Heart right ventricle (tissue), 16 donors: ENCODE measurements around the gene CDH15. TPM values are rescaled to one million over a fixed set of nuclear protein-coding genes. Genes with fewer than 3 reads are reported as not detected.

Experiments used
- ATAC-seq, 8 donors: fragments of 200-7000 bp; cut with Tn5 transposase; one replicate each; pipeline ENCODE4 v1.9.1; 2020; ENCODE audit warnings: mild to moderate bottlenecking in 8 of 8, moderate library complexity in 8 of 8, moderate number of reproducible peaks in 1 of 8
- DNase-seq, 2 donors: peaks; one replicate each; pipeline ENCODE4 v3.0.0-alpha.2; 2020
- H3K27ac ChIP-seq, 10 donors: fragments of 200-600 bp; sonication (generic) in 2 of 10; one replicate each; pipeline versions ENCODE4 v1.5.0 to v1.8.0; 2020 to 2022; ENCODE audit warnings: mild to moderate bottlenecking in 3 of 10
- H3K27me3 ChIP-seq, 7 donors: fragments of 200-600 bp; one replicate each; pipeline ENCODE4 v1.8.0; 2021 to 2022; ENCODE audit warnings: mild to moderate bottlenecking in 2 of 7
- H3K36me3 ChIP-seq, 9 donors: fragments of 200-600 bp; sonication (generic) in 1 of 9; one replicate each; pipeline versions ENCODE4 v1.5.0 to v1.8.0; 2020 to 2022; ENCODE audit warnings: mild to moderate bottlenecking in 2 of 9
- H3K4me1 ChIP-seq, 9 donors: fragments of 200-600 bp; sonication (generic) in 1 of 9; one replicate each; pipeline versions ENCODE4 v1.5.0 to v1.8.0; 2020 to 2022; ENCODE audit warnings: mild to moderate bottlenecking in 4 of 9
- H3K4me3 ChIP-seq, 10 donors: fragments of 200-600 bp; sonication (generic) in 2 of 10; one replicate each; pipeline versions ENCODE4 v1.5.0 to v1.8.0; 2020 to 2022; ENCODE audit warnings: mild to moderate bottlenecking in 7 of 10, moderate library complexity in 2 of 10
- H3K9me3 ChIP-seq, 11 donors: fragments of 200-600 bp in 10 of 11; sonication (generic) in 2 of 11; one replicate each; pipeline versions ENCODE4 v1.5.0 to v1.8.0; 2013 to 2022; ENCODE audit warnings: mild to moderate bottlenecking in 2 of 11, control low read depth in 1 of 11, moderate library complexity in 1 of 11
- CTCF ChIP-seq, 9 donors: fragments of 200-600 bp; sonication (generic) in 2 of 9; IDR thresholded peaks; one replicate each; pipeline versions ENCODE4 v1.5.0 to v1.8.0; 2021 to 2022; ENCODE audit warnings: antibody characterized with exemption in 9 of 9, mild to moderate bottlenecking in 5 of 9, moderate library complexity in 1 of 9
- WGBS, 2 donors: extraction: QIAGEN DNeasy Blood & Tissue Kit; methylation state at CpG; one replicate each; pipeline ENCODE4 v1.1.7; 2013; ENCODE audit warnings: inconsistent platforms in 1 of 2; 5-methylcytosine and 5-hydroxymethylcytosine counted together
- intact Hi-C, 10 donors: fragments of 100-400 bp; cut with DNase I; formaldehyde crosslinking; loops; one replicate each; pipeline versions ENCODE4 v1.11.1 to v1.14.2; 2022
- polyA plus RNA-seq, 2 donors: library from polyadenylated mRNA; stranded (reverse); fragments of 200-250 nt; gene quantifications; one replicate each; pipeline ENCODE4 v1.2.3, GENCODE V29; 2013
- total RNA-seq, 10 donors: library from RNA; stranded (reverse); fragmentation: NEBNext Ultra II Directional in 3 of 10; extraction: Animal tissue kit (Norgen Biotek cat#: 25700) in 3 of 10; gene quantifications; one replicate each; pipeline versions ENCODE4 v1.2.1 to v1.2.4, GENCODE V29; 2021 to 2023
- donor health status: Arrhythmogenic right ventricular cardiomyopathy.
- donor health status: ischemic (EF 13 %, LVEDD 7.1; RV severe dilation, severe dysfunction).
- donor health status: healthy with polysubstance abuse.
- donor health status: DM: no; HTN: yes; CAD: no.
- donor health status: DM: no; HTN: no; CAD: no.
- donor health status: ischemic (EF 25% LVEDD 6.9; RV normal size, moderate dysfunction).
- donor health status: ischemic (EF 25% LVEDD 5.7; RV mildly dilated, moderate dysfunction).
- donor health status: healthy.
- donor health status: DM: yes; HTN: yes; CAD: no.
- donor health status: Ischemic cardiomyopathy.
- donor health status: ischemic (EF 35%, LVEDD 5.7; RV mildly dilated, moderate dysfunction).
- donor health status: nonischemic (EF 11% LVEDD 7.7; RV severe dilation, severe dysfunction).
- donor health status: DM: yes; HTN: yes; CAD: no.
- donor health status: PGD.
- donor health status: ischemic (EF 29% LVEDD 5.4; RV normal size, mild dysfunction).
- donor health status: nonischemic (EF 23%, LVEDD 6.1; RV moderate dilation, normal function).

Gene CDH15
- total and polyA plus RNA-seq, 12 donors = 0.08 to 0.45 (median 0.16) TPM; not detected in 9

DNA sequence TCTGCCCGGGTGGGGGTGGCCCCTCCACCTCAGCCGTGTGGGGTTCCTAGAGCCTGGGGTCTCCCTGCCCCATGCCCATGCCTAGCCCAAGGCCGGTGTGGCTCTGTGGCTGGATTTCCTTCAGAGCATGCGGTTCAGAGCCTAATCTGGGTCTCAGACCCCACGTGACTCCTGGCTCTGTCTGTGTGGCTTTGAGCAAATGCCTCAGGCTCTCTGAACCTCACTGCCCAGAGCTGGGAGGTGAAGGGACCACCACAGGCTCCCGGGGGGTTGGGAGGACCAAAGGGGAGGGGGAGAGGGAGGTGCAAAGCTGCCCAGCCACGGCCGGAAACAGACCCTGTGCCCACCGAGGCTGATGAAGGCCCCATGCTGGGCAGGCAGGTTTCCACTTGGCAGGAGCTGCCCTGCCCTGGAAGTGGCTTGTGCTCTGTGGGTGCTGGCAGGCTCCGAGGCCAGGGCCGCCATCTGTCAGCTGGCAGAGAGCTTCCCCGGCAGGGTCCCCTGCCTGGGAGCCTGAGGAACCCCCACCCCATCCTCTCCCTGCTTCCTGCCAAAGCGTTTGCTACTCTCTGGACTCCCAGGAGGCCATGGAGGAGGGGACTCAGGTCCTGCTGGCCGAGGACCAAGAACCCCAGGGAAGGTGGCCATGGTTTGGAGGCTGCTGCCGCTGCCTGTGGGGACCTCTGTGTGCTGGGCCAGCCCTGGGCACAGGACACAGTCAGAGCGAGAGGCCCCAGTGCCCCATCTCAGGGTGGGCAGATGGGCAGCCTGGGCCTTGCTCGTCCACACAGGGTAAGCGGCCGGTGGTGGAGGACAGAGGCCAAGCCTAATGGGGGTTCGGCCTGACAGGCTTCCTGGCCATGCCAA lies 4.0 kb downstream of the CDH15 start:
- Histone ChIP-seq H3K27ac (no peak overlapping the region), H3K4me3 (no peak overlapping the region), H3K36me3 (no peaks in the 10 kb centered on the region), H3K27me3 (peaks cover 7 to 68% (median 52%) of the 10 kb centered on the region in 7 donors), H3K9me3 (no peaks in the 10 kb centered on the region), H3K4me1 (peaks cover 0 to 14% (median 8%) of the 10 kb centered on the region in 9 donors)
- no peak for DNase-seq
- intact Hi-C loops = loop anchor here in 1 of 10 donors (10.0 kb wide), 1 partner anchor 361 kb away; the partner anchor contains the start of gene APRT
- ATAC-seq = no peak
- no peak for TF ChIP-seq CTCF (IDR thresholded peaks at IDR 0.05)
- 57 to 63% methylated on average over 20 of the region's 20 CpGs for WGBS, 2 donors

DNA sequence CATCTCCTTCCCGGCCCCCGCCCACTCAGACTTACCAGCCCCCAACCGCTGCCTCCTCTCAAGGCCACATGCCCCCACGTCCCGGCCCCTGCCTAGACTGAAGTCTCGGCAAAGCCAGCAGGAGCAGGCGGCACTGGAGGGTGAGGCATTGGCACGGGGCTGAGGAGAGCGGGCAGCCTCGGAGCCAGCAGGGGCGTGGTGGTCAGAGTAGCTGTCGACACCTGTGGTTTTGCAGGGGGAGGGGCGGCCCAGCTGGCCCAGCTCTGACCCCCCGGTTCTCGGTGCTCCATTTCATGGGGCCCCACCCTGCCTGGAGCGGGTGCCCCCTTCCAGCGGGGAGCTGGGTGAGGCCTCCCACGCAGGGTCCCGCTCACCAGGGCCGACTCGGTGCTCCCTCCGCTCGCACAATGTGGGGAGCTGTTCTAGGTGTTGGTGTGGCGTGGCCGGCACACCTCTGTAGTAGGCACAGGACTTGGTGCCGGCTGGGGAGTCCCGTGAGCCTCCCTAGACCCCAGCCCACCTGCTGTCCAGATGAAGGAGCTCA lies 4.7 kb downstream of the CDH15 start:
- intact Hi-C loops = loop anchor here in 1 of 10 donors (10.0 kb wide), 1 partner anchor 361 kb away; the partner anchor contains the start of gene APRT
- no peak overlapping the region for H3K4me3 ChIP-seq
- WGBS, 2 donors = 81 to 83% methylated on average over 27 of the region's 27 CpGs

GRCh38 chr16:89176717-89177116 lies 5.2 kb downstream of the CDH15 start:
- no peak for TF ChIP-seq CTCF (IDR thresholded peaks at IDR 0.05)
- DNase-seq = no peak
- WGBS, 2 donors = 84 to 89% methylated on average over 9 of the region's 9 CpGs
- Histone ChIP-seq H3K4me3 (no peak overlapping the region), H3K4me1 (peaks cover 0 to 2% (median 0%) of the 10 kb centered on the region in 9 donors), H3K27ac (no peak overlapping the region), H3K9me3 (no peaks in the 10 kb centered on the region), H3K27me3 (peaks cover 7 to 69% (median 49%) of the 10 kb centered on the region in 7 donors), H3K36me3 (no peaks in the 10 kb centered on the region)
- intact Hi-C loops = loop anchor here in 1 of 10 donors (10.0 kb wide), 1 partner anchor 362 kb away; the partner anchor contains the start of gene APRT
- no peak for ATAC-seq

More for the DNA sequence above, 4.7 kb downstream of the CDH15 start:
- no peak for TF ChIP-seq CTCF (IDR thresholded peaks at IDR 0.05)
- Histone ChIP-seq H3K27me3 (peaks cover 7 to 68% (median 51%) of the 10 kb centered on the region in 7 donors), H3K36me3 (no peaks in the 10 kb centered on the region), H3K27ac (no peak overlapping the region), H3K4me1 (peaks cover 0 to 7% (median under 1%) of the 10 kb centered on the region in 9 donors), H3K9me3 (no peaks in the 10 kb centered on the region)
- DNase-seq (no peak), ATAC-seq (no peak)

DNA sequence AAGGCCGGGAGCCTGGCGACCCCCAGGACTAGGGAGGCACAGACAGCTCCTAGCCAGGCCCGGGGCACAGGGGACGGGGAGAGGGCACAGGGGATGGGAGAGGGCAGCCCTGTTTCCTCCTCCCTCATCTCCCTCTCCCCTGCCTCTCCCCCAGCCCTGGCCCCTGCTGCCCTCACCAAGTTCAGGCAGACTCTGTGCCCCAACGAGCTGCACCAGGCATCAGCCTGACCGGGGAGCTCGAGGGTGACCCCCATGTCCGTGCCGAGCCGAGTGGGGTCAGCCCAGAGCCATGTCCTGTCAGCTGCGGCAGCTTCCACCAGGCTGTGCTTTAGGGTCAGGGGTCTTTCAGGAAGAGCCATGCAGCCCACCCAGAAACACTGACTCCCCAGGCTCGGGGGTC lies 6.0 kb downstream of the CDH15 start:
- H3K9me3 ChIP-seq = no peaks in the 10 kb centered on the region
- H3K36me3 ChIP-seq = no peaks in the 10 kb centered on the region
- ATAC-seq (no peak), DNase-seq (no peak)
- H3K27me3 ChIP-seq = peaks cover 7 to 62% (median 42%) of the 10 kb centered on the region in 7 donors
- no peak overlapping the region for H3K4me3 ChIP-seq
- no peaks in the 10 kb centered on the region for H3K4me1 ChIP-seq
- no peak overlapping the region for H3K27ac ChIP-seq
- intact Hi-C loops = loop anchor here in 1 of 10 donors (10.0 kb wide), 1 partner anchor 363 kb away; the partner anchor contains the start of gene APRT
- TF ChIP-seq CTCF (IDR thresholded peaks at IDR 0.05) = no peak
- 74 to 75% methylated on average over 12 of the region's 12 CpGs for WGBS, 2 donors
